GM06990 (cell line): ENCODE measurements around the gene ZNF331.
A peak's percentile ranks its signal among the peaks of the same experiment; 100 is the strongest.

Experiments
- DNase-seq: peaks from one replicate; pipeline ENCODE4 v3.0.0-alpha.2; 2011; ENCODE audit not compliant: insufficient read length; ENCODE audit errors: extremely low read depth
- H3K27me3 ChIP-seq: replicated peaks from 2 replicates; pipeline ENCODE4 v1.6.0; 2011; ENCODE audit warnings: low read length; ENCODE audit not compliant: control insufficient read depth, insufficient read depth
- H3K36me3 ChIP-seq: 2 replicates; pipeline ENCODE4 v1.5.1; 2011; ENCODE audit warnings: low read length; ENCODE audit not compliant: control insufficient read depth, insufficient read depth
- H3K4me3 ChIP-seq: replicated peaks from 2 replicates; pipeline ENCODE4 v1.5.1; 2011; ENCODE audit warnings: low read depth, mild to moderate bottlenecking, control low read depth, low read length
- CTCF ChIP-seq: IDR thresholded peaks from 2 replicates; pipeline ENCODE4 v1.5.1; 2011; ENCODE audit warnings: low read length, control low read depth, mild to moderate bottlenecking, inconsistent platforms; ENCODE audit not compliant: insufficient read depth, poor library complexity, severe bottlenecking

Gene ZNF331

GRCh38 chr19:53531457-53531856 lies 6.5 kb upstream of the ZNF331 start:
- Histone ChIP-seq H3K27me3 (no peaks in the 10 kb centered on the region), H3K36me3 (no peaks in the 10 kb centered on the region), H3K4me3 (no peak overlapping the region)
- DNase-seq = no peak
- no peak for TF ChIP-seq CTCF

- Histone ChIP-seq H3K4me3 (no peak overlapping the region), H3K36me3 (no peaks in the 10 kb centered on the region), H3K27me3 (no peaks in the 10 kb centered on the region)
- TF ChIP-seq CTCF = no peak
- DNase-seq = no peak
Measured at GRCh38 chr19:53532362-53532761, 5.6 kb upstream of the ZNF331 start.

- Histone ChIP-seq H3K27me3 (no peaks in the 10 kb centered on the region), H3K4me3 (no peak overlapping the region), H3K36me3 (no peaks in the 10 kb centered on the region)
- TF ChIP-seq CTCF = no peak
- no peak for DNase-seq
Measured at GRCh38 chr19:53536225-53536548, 1.8 kb upstream of the ZNF331 start.

GRCh38 chr19:53537121-53537520 lies 824 bp upstream of the ZNF331 start:
- no peak for TF ChIP-seq CTCF
- Histone ChIP-seq H3K36me3 (no peaks in the 10 kb centered on the region; the same call in 1 of the 2 replicates), H3K4me3 (peak overlapping the region; percentile 81), H3K27me3 (no peaks in the 10 kb centered on the region)
- DNase-seq = no peak

- TF ChIP-seq CTCF = no peak
- DNase-seq = no peak
- H3K4me3 ChIP-seq = peak overlapping the region; percentile 81
Measured at GRCh38 chr19:53538378-53539109, 599 bp downstream of the ZNF331 start.

GRCh38 chr19:53540091-53540490 lies 2.1 kb downstream of the ZNF331 start:
- H3K36me3 ChIP-seq = no peaks in the 10 kb centered on the region; the same call in 1 of the 2 replicates
- no peak overlapping the region for H3K4me3 ChIP-seq
- TF ChIP-seq CTCF = no peak
- H3K27me3 ChIP-seq = no peaks in the 10 kb centered on the region
- DNase-seq = no peak

More at GRCh38 chr19:53538378-53539109, 599 bp downstream of the ZNF331 start:
- H3K27me3 ChIP-seq = no peaks in the 10 kb centered on the region
- H3K36me3 ChIP-seq = no peaks in the 10 kb centered on the region; the same call in 1 of the 2 replicates
